ENCODE results near the gene PROS1.

GRCh38 chr3:93973131-93974126 lies at the start of gene PROS1:
- peak in 3 of 12 donors; percentile 10 to 18 (median 16) for TF ChIP-seq CTCF (IDR thresholded peaks at IDR 0.05)
- peak in 1 of 2 donors; percentile 72 for TF ChIP-seq POLR2A (IDR thresholded peaks at IDR 0.05)

Data from heart left ventricle (tissue), 13 donors.